H9 (cell line): ENCODE measurements around the gene RRP1B. TPM values are rescaled to one million over a fixed set of nuclear protein-coding genes. Genes with fewer than 3 reads are reported as not detected.

ENCODE experiments used
- DNase-seq: peaks from one replicate; pipeline ENCODE4 v3.0.0-alpha.2; 2017
- H2AFZ ChIP-seq: one replicate; pipeline ENCODE4 v1.6.1; 2013; ENCODE audit warnings: mild to moderate bottlenecking, low read length, control low read depth, moderate library complexity
- H2AK5ac ChIP-seq: 2 replicates; pipeline ENCODE4 v1.6.1; 2013; ENCODE audit warnings: low read length, control low read depth, mixed read lengths; ENCODE audit not compliant: insufficient read length
- H2BK120ac ChIP-seq: one replicate; pipeline ENCODE4 v1.6.1; 2013; ENCODE audit warnings: low read depth, mild to moderate bottlenecking, low read length, control low read depth, inconsistent platforms; ENCODE audit not compliant: poor library complexity, severe bottlenecking
- H2BK12ac ChIP-seq: 2 replicates; pipeline ENCODE4 v1.6.1; 2013; ENCODE audit warnings: low read length, control low read depth, mixed read lengths, low read depth; ENCODE audit not compliant: insufficient read length
- H2BK15ac ChIP-seq: 2 replicates; pipeline ENCODE4 v1.6.1; 2013; ENCODE audit warnings: low read depth, low read length, control low read depth
- H2BK20ac ChIP-seq: one replicate; pipeline ENCODE4 v1.6.1; 2013; ENCODE audit warnings: low read depth, mild to moderate bottlenecking, low read length, control low read depth, inconsistent platforms; ENCODE audit not compliant: poor library complexity, severe bottlenecking
- H2BK5ac ChIP-seq: 2 replicates; pipeline ENCODE4 v1.6.1; 2013; ENCODE audit warnings: low read length, control low read depth, mixed read lengths; ENCODE audit not compliant: insufficient read length
- H3K14ac ChIP-seq: 2 replicates; pipeline ENCODE4 v1.6.1; 2013; ENCODE audit warnings: low read length, control low read depth; ENCODE audit not compliant: insufficient read depth
- H3K18ac ChIP-seq: 2 replicates; pipeline ENCODE4 v1.6.1; 2013; ENCODE audit warnings: low read depth, mild to moderate bottlenecking, mixed read lengths, low read length, control low read depth; ENCODE audit not compliant: insufficient read length
- H3K23ac ChIP-seq: 2 replicates; pipeline ENCODE4 v1.6.1; 2013; ENCODE audit warnings: low read length, control low read depth, mixed read lengths, low read depth; ENCODE audit not compliant: insufficient read length
- H3K23me2 ChIP-seq: 2 replicates; pipeline ENCODE4 v1.6.1; 2013; ENCODE audit warnings: low read depth, mild to moderate bottlenecking, mixed read lengths, low read length, control low read depth; ENCODE audit not compliant: insufficient read length, poor library complexity, severe bottlenecking
- H3K27ac ChIP-seq: 2 replicates; pipeline ENCODE4 v1.5.1; 2013; ENCODE audit warnings: low read length, control low read depth, mixed read lengths, low read depth; ENCODE audit not compliant: insufficient read length
- H3K27me3 ChIP-seq: 2 replicates; pipeline ENCODE4 v1.6.1; 2013; ENCODE audit warnings: low read length, control low read depth, inconsistent platforms; ENCODE audit not compliant: insufficient read depth
- H3K4ac ChIP-seq: 2 replicates; pipeline ENCODE4 v1.6.1; 2013; ENCODE audit warnings: low read depth, mild to moderate bottlenecking, control low read depth, inconsistent platforms, low read length, moderate library complexity
- H3K4me1 ChIP-seq: 2 replicates; pipeline ENCODE4 v1.6.1; 2013; ENCODE audit warnings: low read length, control low read depth, inconsistent platforms; ENCODE audit not compliant: insufficient read depth
- H3K4me2 ChIP-seq: 2 replicates; pipeline ENCODE4 v1.6.1; 2013; ENCODE audit warnings: low read length, control low read depth, mixed read lengths; ENCODE audit not compliant: insufficient read length, insufficient read depth
- H3K56ac ChIP-seq: 2 replicates; pipeline ENCODE4 v1.6.1; 2013; ENCODE audit warnings: low read depth, mild to moderate bottlenecking, mixed read lengths, low read length, control low read depth; ENCODE audit not compliant: insufficient read length
- H3K79me1 ChIP-seq: 2 replicates; pipeline ENCODE4 v1.6.1; 2013; ENCODE audit warnings: low read depth, mild to moderate bottlenecking, moderate library complexity, low read length, control low read depth, inconsistent platforms; ENCODE audit not compliant: insufficient read depth, poor library complexity, severe bottlenecking
- H3K79me2 ChIP-seq: 2 replicates; pipeline ENCODE4 v1.6.1; 2013; ENCODE audit warnings: low read length, control low read depth, inconsistent platforms; ENCODE audit not compliant: insufficient read depth
- H3K9ac ChIP-seq: 2 replicates; pipeline ENCODE4 v1.6.1; 2013; ENCODE audit warnings: low read length, control low read depth, mixed read lengths; ENCODE audit not compliant: insufficient read length; ENCODE audit errors: extremely low read depth
- H3K9me3 ChIP-seq: one replicate; pipeline ENCODE4 v1.6.1; 2013; ENCODE audit warnings: low read depth, low read length, inconsistent platforms; ENCODE audit not compliant: control insufficient read depth
- H3T11ph ChIP-seq: one replicate; pipeline ENCODE4 v1.6.1; 2013; ENCODE audit warnings: mild to moderate bottlenecking, low read length, control low read depth, inconsistent platforms
- H4K20me1 ChIP-seq: one replicate; pipeline ENCODE4 v1.6.1; 2013; ENCODE audit not compliant: control insufficient read depth, insufficient read length, insufficient read depth
- H4K5ac ChIP-seq: 2 replicates; pipeline ENCODE4 v1.6.1; 2013; ENCODE audit warnings: low read depth, mild to moderate bottlenecking, mixed read lengths, low read length, control low read depth; ENCODE audit not compliant: insufficient read length
- H4K8ac ChIP-seq: replicated peaks from 2 replicates; pipeline ENCODE4 v1.6.1; 2013; ENCODE audit warnings: low read length, control low read depth, mixed read lengths, low read depth; ENCODE audit not compliant: insufficient read length
- H4K91ac ChIP-seq: 2 replicates; pipeline ENCODE4 v1.6.1; 2013; ENCODE audit warnings: low read depth, mild to moderate bottlenecking, moderate library complexity, mixed read lengths, low read length, control low read depth; ENCODE audit not compliant: insufficient read length
- H3K27ac Mint-ChIP-seq, 3 experiments: 2 replicates in 2 of 3; 3 replicates in 1 of 3; pipeline ENCODE4 v1.8.0; 2020 to 2021; ENCODE audit warnings: mixed read lengths in 3 of 3, mild to moderate bottlenecking in 1 of 3, moderate library complexity in 1 of 3
- H3K27me3 Mint-ChIP-seq: 2 replicates; pipeline ENCODE4 v1.8.0; 2021; ENCODE audit warnings: low read depth, mild to moderate bottlenecking, moderate library complexity, mixed read lengths
- H3K36me3 Mint-ChIP-seq, 3 experiments: 2 replicates in 2 of 3; 3 replicates in 1 of 3; pipeline ENCODE4 v1.8.0; 2020 to 2021; ENCODE audit warnings: low read depth in 3 of 3, mixed read lengths in 3 of 3; ENCODE audit not compliant: insufficient read depth in 1 of 3
- H3K4me1 Mint-ChIP-seq, 2 experiments: 2 replicates each; pipeline ENCODE4 v1.8.0; 2020; ENCODE audit warnings: mixed read lengths in 2 of 2
- H3K4me3 Mint-ChIP-seq, 2 experiments: 2 replicates in 1 of 2; 3 replicates in 1 of 2; pipeline ENCODE4 v1.8.0; 2020 to 2021; ENCODE audit warnings: mild to moderate bottlenecking in 2 of 2, mixed read lengths in 2 of 2, moderate library complexity in 1 of 2
- H3K9me3 Mint-ChIP-seq, 2 experiments: 2 replicates in 1 of 2; 3 replicates in 1 of 2; pipeline ENCODE4 v1.8.0; 2020; ENCODE audit warnings: mild to moderate bottlenecking in 2 of 2, mixed read lengths in 2 of 2, moderate library complexity in 1 of 2
- CTCF ChIP-seq: fragments of 200-600 bp; sonication (generic); conservative IDR thresholded peaks from 3 replicates; pipeline ENCODE4 v1.8.0; 2021; ENCODE audit warnings: antibody characterized with exemption, mild to moderate bottlenecking
- WGBS: extraction: QIAGEN DNeasy Blood & Tissue Kit; methylation state at CpG from one replicate; pipeline ENCODE4 v1.1.7; 2013; ENCODE audit warnings: missing lambda C conversion rate, low lambda C conversion rate, mixed read lengths; ENCODE audit not compliant: insufficient read length; ENCODE audit errors: extremely low coverage; 5-methylcytosine and 5-hydroxymethylcytosine counted together
- total RNA-seq: library from RNA; stranded (reverse); gene quantifications from 2 replicates; pipeline ENCODE4 v1.2.1, GENCODE V29; 2021

RRP1B gene
- total RNA-seq, 1 experiment from 2014 or later, result 96.6 TPM

- H3K9ac ChIP-seq, result no peak overlapping the region
- H2BK12ac ChIP-seq, result no peak overlapping the region
- H3K4me2 ChIP-seq, result no peak overlapping the region
- no peak overlapping the region for H4K5ac ChIP-seq
- no peaks in the 10 kb centered on the region for H3K4me1 ChIP-seq
- H3K27me3 Mint-ChIP-seq, result no peaks in the 10 kb centered on the region; the same call in 1 of the 2 replicates
- H3K27me3 ChIP-seq, result no peaks in the 10 kb centered on the region
- H3K27ac ChIP-seq, result no peak overlapping the region
- H3T11ph ChIP-seq, result no peak overlapping the region
- H3K36me3 Mint-ChIP-seq, result no peaks in the 10 kb centered on the region
- H4K20me1 ChIP-seq, result no peaks in the 10 kb centered on the region
- no CpG with 5 or more reads among the region's 4 CpGs for WGBS
- no peak overlapping the region for H2BK5ac ChIP-seq
- H2AFZ ChIP-seq, result no peak overlapping the region
- H3K79me1 ChIP-seq, result no peaks in the 10 kb centered on the region
- H3K4me3 Mint-ChIP-seq, result no peak overlapping the region
- no peak for TF ChIP-seq CTCF
- no peaks in the 10 kb centered on the region for H3K9me3 Mint-ChIP-seq
- no peak overlapping the region for H3K23ac ChIP-seq
- no peak overlapping the region for H2BK120ac ChIP-seq
- no peak for DNase-seq
- no peaks in the 10 kb centered on the region for H3K9me3 ChIP-seq
- H2BK15ac ChIP-seq, result no peak overlapping the region
- no peak overlapping the region for H4K8ac ChIP-seq
- no peak overlapping the region for H3K14ac ChIP-seq
- H2AK5ac ChIP-seq, result no peak overlapping the region
- H3K18ac ChIP-seq, result no peak overlapping the region
- no peaks in the 10 kb centered on the region for H3K23me2 ChIP-seq
- H3K56ac ChIP-seq, result no peak overlapping the region
- peaks cover 12 to 18% of the 10 kb centered on the region in 2 experiments for H3K4me1 Mint-ChIP-seq
- H2BK20ac ChIP-seq, result no peak overlapping the region
- H3K79me2 ChIP-seq, result no peaks in the 10 kb centered on the region
- H4K91ac ChIP-seq, result no peak overlapping the region
- H3K27ac Mint-ChIP-seq, result no peak overlapping the region
- no peak overlapping the region for H3K4ac ChIP-seq
Measured at GRCh38 chr21:43645976-43646375, 13.4 kb upstream of the RRP1B start.
